H1 (cell line): ENCODE results near the gene MYPN. TPM values are rescaled to one million over a fixed set of nuclear protein-coding genes. Genes with fewer than 3 reads are reported as not detected.

Experiments used
- CTCF ChIA-PET: fragments of 300-600 bp; sonication (Branson Sonifier 250); formaldehyde crosslinking; loops from one replicate; lab custom pipeline; 2021; ENCODE audit not compliant: partially characterized antibody; lab: Charles Lee
- POLR2A ChIA-PET: fragments of 300-600 bp; sonication (Branson Sonifier 250); formaldehyde crosslinking; loops from one replicate; lab custom pipeline; 2021; ENCODE audit warnings: inconsistent platforms; ENCODE audit not compliant: partially characterized antibody; lab: Charles Lee
- DNase-seq, 2 experiments: peaks; one replicate each; pipeline versions ENCODE4 v3.0.0 to v3.0.0-alpha.2; 2010 to 2022; ENCODE audit warnings: low spot score in 2 of 2, low read depth in 1 of 2, mixed read lengths in 1 of 2
- FAIRE-seq: peaks from 2 replicates; lab custom pipeline; 2011; peaks lifted over from hg19 to GRCh38; lab: Jason Lieb, UNC
- H2AFZ ChIP-seq: 2 replicates; pipeline ENCODE4 v1.8.1; 2012; ENCODE audit warnings: low read length, inconsistent platforms
- H2AK5ac ChIP-seq: 2 replicates; pipeline ENCODE4 v1.6.1; 2013; ENCODE audit warnings: low read depth, low read length
- H2BK120ac ChIP-seq: replicated peaks from 2 replicates; pipeline ENCODE3; 2013; ENCODE audit warnings: low read depth, low read length, inconsistent platforms
- H2BK12ac ChIP-seq: 2 replicates; pipeline ENCODE4 v1.6.1; 2013; ENCODE audit warnings: low read depth, low read length
- H2BK15ac ChIP-seq: 2 replicates; pipeline ENCODE4 v1.6.1; 2013; ENCODE audit warnings: low read length
- H2BK20ac ChIP-seq: 2 replicates; pipeline ENCODE4 v1.6.1; 2013; ENCODE audit warnings: low read length
- H2BK5ac ChIP-seq: 2 replicates; pipeline ENCODE4 v1.6.1; 2013; ENCODE audit warnings: low read depth, low read length
- H3K14ac ChIP-seq: 2 replicates; pipeline ENCODE4 v1.6.1; 2013; ENCODE audit warnings: inconsistent platforms; ENCODE audit not compliant: insufficient read length
- H3K18ac ChIP-seq: 2 replicates; pipeline ENCODE4 v1.6.1; 2013; ENCODE audit warnings: low read length; ENCODE audit errors: extremely low read depth
- H3K23ac ChIP-seq: 2 replicates; pipeline ENCODE4 v1.6.1; 2013; ENCODE audit warnings: inconsistent platforms; ENCODE audit not compliant: insufficient read length
- H3K23me2 ChIP-seq: 2 replicates; pipeline ENCODE4 v1.6.1; 2013; ENCODE audit warnings: low read depth, low read length
- H3K27ac ChIP-seq: 2 replicates; pipeline ENCODE4 v1.6.1; 2011; ENCODE audit warnings: low read depth, low read length, inconsistent platforms
- H3K27me3 ChIP-seq, 4 experiments: replicated peaks in 1 of 4; 1 replicate in 1 of 4; 2 replicates in 3 of 4; pipeline versions ENCODE4 v1.6.1 to v1.8.1; 2011 to 2013; ENCODE audit warnings: low read length in 3 of 4, mild to moderate bottlenecking in 3 of 4, inconsistent platforms in 2 of 4, mixed read lengths in 2 of 4, moderate library complexity in 1 of 4; ENCODE audit not compliant: control insufficient read depth in 3 of 4, insufficient read depth in 3 of 4; ENCODE audit errors: extremely low read depth in 1 of 4
- H3K36me3 ChIP-seq, 4 experiments: 2 replicates each; pipeline versions ENCODE4 v1.6.1 to v1.8.1; 2011 to 2013; ENCODE audit warnings: mild to moderate bottlenecking in 4 of 4, low read length in 3 of 4, moderate library complexity in 2 of 4, control low read depth in 1 of 4, inconsistent platforms in 1 of 4; ENCODE audit not compliant: insufficient read depth in 4 of 4, control insufficient read depth in 2 of 4
- H3K4ac ChIP-seq: replicated peaks from 2 replicates; pipeline ENCODE3; 2013; ENCODE audit warnings: low read length, low read depth, mixed read lengths, inconsistent platforms; ENCODE audit not compliant: insufficient read length
- H3K4me1 ChIP-seq, 4 experiments: replicated peaks in 1 of 4; 1 replicate in 1 of 4; 2 replicates in 3 of 4; pipeline versions ENCODE4 v1.6.1 to v1.8.1; 2011 to 2013; ENCODE audit warnings: low read length in 3 of 4, inconsistent platforms in 2 of 4, mixed read lengths in 1 of 4; ENCODE audit not compliant: insufficient read depth in 4 of 4, control insufficient read depth in 3 of 4
- H3K4me2 ChIP-seq, 2 experiments: 2 replicates each; pipeline versions ENCODE4 v1.6.1 to v1.8.1; 2011 to 2013; ENCODE audit warnings: low read depth in 2 of 2, low read length in 2 of 2, control low read depth in 1 of 2, inconsistent platforms in 1 of 2, mild to moderate bottlenecking in 1 of 2; ENCODE audit not compliant: insufficient read depth in 1 of 2
- H3K4me3 ChIP-seq, 4 experiments: fragments of 200-600, 300-600 bp in 1 of 4; sonication (generic), shearing (Covaris generic), sonication (Bioruptor Twin) in 1 of 4; 2 replicates each; pipeline versions ENCODE4 v1.5.1 to v1.8.1; 2011 to 2016; ENCODE audit warnings: low read length in 4 of 4, low read depth in 3 of 4, control low read depth in 2 of 4, inconsistent platforms in 2 of 4, mild to moderate bottlenecking in 2 of 4, mixed read lengths in 1 of 4, moderate library complexity in 1 of 4; ENCODE audit not compliant: insufficient read depth in 2 of 4; ENCODE audit errors: extremely low read depth in 1 of 4
- H3K56ac ChIP-seq: replicated peaks from 2 replicates; pipeline ENCODE3; 2013; ENCODE audit warnings: low read depth, mild to moderate bottlenecking, mixed read lengths, low read length, inconsistent platforms; ENCODE audit not compliant: insufficient read length
- H3K79me1 ChIP-seq: 2 replicates; pipeline ENCODE4 v1.6.1; 2013; ENCODE audit warnings: low read depth, low read length, control low read depth
- H3K79me2 ChIP-seq, 2 experiments: 2 replicates each; pipeline versions ENCODE4 v1.6.1 to v1.8.1; 2012 to 2013; ENCODE audit warnings: low read length in 2 of 2, mild to moderate bottlenecking in 2 of 2, inconsistent platforms in 1 of 2; ENCODE audit not compliant: insufficient read depth in 2 of 2, control insufficient read depth in 1 of 2
- H3K9ac ChIP-seq, 4 experiments: replicated peaks in 1 of 4; 1 replicate in 1 of 4; 2 replicates in 3 of 4; pipeline versions ENCODE4 v1.6.1 to v1.8.1; 2011 to 2013; ENCODE audit warnings: low read depth in 3 of 4, low read length in 3 of 4, control low read depth in 2 of 4, mild to moderate bottlenecking in 2 of 4, moderate library complexity in 2 of 4, inconsistent platforms in 1 of 4; ENCODE audit errors: extremely low read depth in 1 of 4
- H3K9me3 ChIP-seq, 2 experiments: 2 replicates each; pipeline versions ENCODE4 v1.6.1 to v1.8.1; 2012 to 2013; ENCODE audit warnings: mild to moderate bottlenecking in 2 of 2, moderate library complexity in 2 of 2, control low read depth in 1 of 2, inconsistent platforms in 1 of 2, low read depth in 1 of 2, low read length in 1 of 2, mixed read lengths in 1 of 2; ENCODE audit not compliant: insufficient read depth in 2 of 2
- H4K20me1 ChIP-seq, 2 experiments: replicated peaks in 1 of 2; 2 replicates each; pipeline versions ENCODE3 to v1.8.1; 2011 to 2013; ENCODE audit warnings: inconsistent platforms in 2 of 2, low read length in 2 of 2, mild to moderate bottlenecking in 1 of 2; ENCODE audit not compliant: insufficient read depth in 2 of 2, control insufficient read depth in 1 of 2
- H4K5ac ChIP-seq: 2 replicates; pipeline ENCODE4 v1.6.1; 2013; ENCODE audit warnings: low read length, low read depth, mixed read lengths, inconsistent platforms; ENCODE audit not compliant: insufficient read length
- H4K8ac ChIP-seq: 2 replicates; pipeline ENCODE4 v1.8.0; 2013; ENCODE audit warnings: mild to moderate bottlenecking, moderate library complexity, low read length, inconsistent platforms; ENCODE audit not compliant: insufficient read depth; ENCODE audit errors: extremely low read depth
- H4K91ac ChIP-seq: replicated peaks from 2 replicates; pipeline ENCODE3; 2013; ENCODE audit warnings: low read length, mixed read lengths, inconsistent platforms; ENCODE audit not compliant: insufficient read length
- ATF3 ChIP-seq: IDR thresholded peaks from 2 replicates; pipeline ENCODE4 v1.6.1; 2011; ENCODE audit warnings: low read depth, mild to moderate bottlenecking, low read length; ENCODE audit not compliant: insufficient read depth
- BACH1 ChIP-seq: IDR thresholded peaks from 2 replicates; pipeline ENCODE4 v1.6.1; 2012; ENCODE audit warnings: low read length, improper control_type of control experiment
- BRCA1 ChIP-seq: IDR thresholded peaks from 2 replicates; pipeline ENCODE4 v1.6.1; 2012; ENCODE audit warnings: low read depth, low read length, improper control_type of control experiment
- CREB1 ChIP-seq: IDR thresholded peaks from 2 replicates; pipeline ENCODE4 v1.6.1; 2012; ENCODE audit warnings: inconsistent platforms
- EGR1 ChIP-seq: IDR thresholded peaks from 2 replicates; pipeline ENCODE4 v1.6.1; 2011; ENCODE audit warnings: low read depth, low read length, borderline replicate concordance
- NANOG ChIP-seq: IDR thresholded peaks from 2 replicates; pipeline ENCODE4 v1.6.1; 2011; ENCODE audit warnings: low read length, low read depth, mild to moderate bottlenecking, inconsistent platforms; ENCODE audit not compliant: insufficient read depth, poor library complexity, severe bottlenecking
- SIRT6 ChIP-seq: IDR thresholded peaks from one replicate; pipeline ENCODE4 v1.7.1; 2012; ENCODE audit warnings: low read length, inconsistent platforms
- SRF ChIP-seq: IDR thresholded peaks from 2 replicates; pipeline ENCODE4 v1.6.1; 2011; ENCODE audit warnings: mild to moderate bottlenecking, low read depth, low read length, moderate library complexity
- TAF7 ChIP-seq: optimal IDR thresholded peaks from 2 replicates; pipeline ENCODE3; 2011; ENCODE audit warnings: low read depth, mild to moderate bottlenecking, inconsistent platforms, low read length, moderate library complexity, borderline replicate concordance
- TBP ChIP-seq: IDR thresholded peaks from 2 replicates; pipeline ENCODE4 v1.6.1; 2011; ENCODE audit warnings: low read depth, low read length, improper control_type of control experiment
- YY1 ChIP-seq: IDR thresholded peaks from 2 replicates; pipeline ENCODE4 v1.6.1; 2011; ENCODE audit warnings: low read depth, mild to moderate bottlenecking, low read length
- ZNF274 ChIP-seq: IDR thresholded peaks from 2 replicates; pipeline ENCODE4 v1.7.0; 2012; ENCODE audit warnings: low read length, borderline replicate concordance; ENCODE audit errors: extremely low read depth
- WGBS, 2 experiments: shearing (Covaris generic) in 1 of 2; methylation state at CpG; one replicate each; pipeline versions ENCODE4 v1.1.6 to v1.1.7; 2013 to 2015; ENCODE audit warnings: low lambda C conversion rate in 2 of 2, mixed read lengths in 2 of 2, inconsistent platforms in 1 of 2, low coverage in 1 of 2, missing lambda C conversion rate in 1 of 2; ENCODE audit not compliant: insufficient replicate concordance in 2 of 2, insufficient coverage in 1 of 2, insufficient read length in 1 of 2; ENCODE audit errors: extremely low coverage in 1 of 2, missing lambda C conversion rate in 1 of 2; 5-methylcytosine and 5-hydroxymethylcytosine counted together
- polyA plus RNA-seq, 7 experiments: library from polyadenylated mRNA; depleted of rRNA in 3 of 7; stranded (reverse) in 5 of 7; unstranded in 2 of 7; fragments of >200 nt in 5 of 7; fragments of 200-250 nt in 2 of 7; gene quantifications; 1 replicate in 5 of 7; 2 replicates in 1 of 7; 4 replicates in 1 of 7; pipeline versions ENCODE4 v1.2.1 to v1.2.3, GENCODE V29; 2011 to 2013; ENCODE audit warnings: missing spikeins in 2 of 7, mixed read lengths in 2 of 7
- total RNA-seq: library from RNA; stranded (reverse); fragmentation: NEBNext Ultra II Directional; extraction: Animal tissue kit (Norgen Biotek cat#: 25700); gene quantifications from 2 replicates; pipeline ENCODE4 v1.2.1, GENCODE V29; 2021

MYPN gene
- total and polyA plus RNA-seq, 2 of the 8 experiments (the other 6 are each of a cell fraction or from before 2014, with no cell fraction given): not detected

GRCh38 chr10:68231106-68231816 lies 122.0 kb downstream of the MYPN start:
- peak overlapping the region; percentile 49 to 83 (median 64) for H3K9ac ChIP-seq
- H3K79me2 ChIP-seq: no peaks in the 10 kb centered on the region
- H4K20me1 ChIP-seq: no peaks in the 10 kb centered on the region
- CTCF ChIA-PET: interaction anchor here (0.7 to 2.0 kb wide), 12 partner anchors 9 to 117 kb away, joined by 3 to 16 read pairs (median 4); partner anchors contain the start of gene PBLD
- peak overlapping the region; percentile 54 to 74 (median 68) for H3K4me3 ChIP-seq
- H3K23ac ChIP-seq: no peak overlapping the region
- H2AK5ac ChIP-seq: no peak overlapping the region
- H4K8ac ChIP-seq: peak overlapping the region; percentile 95
- H3K9me3 ChIP-seq: no peaks in the 10 kb centered on the region
- peak; percentile 38 to 88 for DNase-seq
- FAIRE-seq: no peak
- no peak overlapping the region for H2BK120ac ChIP-seq
- peak overlapping the region; percentile 17; the same call in 1 of the 2 replicates for H3K18ac ChIP-seq
- H3K4ac ChIP-seq: no peak overlapping the region
- H3K27ac ChIP-seq: no peak overlapping the region; the same call in 1 of the 2 replicates
- H2BK15ac ChIP-seq: 0 out of 2 replicates have a peak overlapping the region, but pooled peaks have one; percentile 19
- H3K27me3 ChIP-seq: peaks cover 0 to 5% (median 3%) of the 10 kb centered on the region in 4 experiments; a peak in 4 of 7 replicates
- 2% methylated on average over 79 of the region's 81 CpGs; no CpG with 5 or more reads in 1 of the 2 experiments for WGBS, 2 experiments
- H3K14ac ChIP-seq: no peak overlapping the region
- H3K4me2 ChIP-seq: peak overlapping the region; percentile 90 to 97
- H3K36me3 ChIP-seq: no peaks in the 10 kb centered on the region
- H3K4me1 ChIP-seq: peaks cover 0 to 5% (median 0%) of the 10 kb centered on the region in 4 experiments; a peak in 3 of 7 replicates
- H2AFZ ChIP-seq: peak overlapping the region; percentile 99
- H3K79me1 ChIP-seq: no peaks in the 10 kb centered on the region
- peaks cover 8% of the 10 kb centered on the region for H3K23me2 ChIP-seq
- peak overlapping the region; percentile 83 for H4K91ac ChIP-seq
- H2BK12ac ChIP-seq: peak overlapping the region; percentile 69; the same call in 1 of the 2 replicates
- H2BK5ac ChIP-seq: no peak overlapping the region; the same call in 1 of the 2 replicates
- POLR2A ChIA-PET: interaction anchor here (0.6 to 4.0 kb wide), 11 partner anchors 8 to 564 kb away, joined by 3 to 64 read pairs (median 4); partner anchors contain the start of genes HERC4, HNRNPH3 and PBLD
- peak overlapping the region; percentile 75 for H4K5ac ChIP-seq
- H3K56ac ChIP-seq: peak overlapping the region; percentile 62
- 0 out of 2 replicates have a peak overlapping the region, but pooled peaks have one; percentile 6 for H2BK20ac ChIP-seq
- TF ChIP-seq BACH1 (no peak), CREB1 (no peak), TBP (peak; percentile 10; the same call in 1 of the 2 replicates), NANOG (no peak), ZNF274 (no peak), SRF (no peak), TAF7 (no peak), SIRT6 (no peak), EGR1 (no peak), ATF3 (no peak), YY1 (no peak), BRCA1 (no peak)
